Liver (tissue), 10 donors: Measurements from ENCODE around the gene NUDT14. TPM values are rescaled to one million over a fixed set of nuclear protein-coding genes. Genes with fewer than 3 reads are reported as not detected.

Source experiments
- DNase-seq: peaks from one replicate; pipeline ENCODE4 v3.0.0-alpha.2; 2017; ENCODE audit warnings: low spot score
- H3K27ac ChIP-seq, 2 donors: one replicate each; pipeline ENCODE4 v1.7.0; 2013; ENCODE audit warnings: inconsistent platforms in 2 of 2, low read length in 2 of 2, control low read depth in 1 of 2, low read depth in 1 of 2, mild to moderate bottlenecking in 1 of 2
- H3K27me3 ChIP-seq, 4 donors: one replicate each; pipeline versions ENCODE4 v1.6.1 to v1.7.0; 2013; ENCODE audit warnings: low read length in 3 of 4, inconsistent platforms in 1 of 4, mild to moderate bottlenecking in 1 of 4, moderate library complexity in 1 of 4; ENCODE audit not compliant: control insufficient read depth in 4 of 4, insufficient read depth in 4 of 4
- H3K36me3 ChIP-seq, 4 donors: one replicate each; pipeline versions ENCODE4 v1.6.1 to v1.7.0; 2013; ENCODE audit warnings: low read length in 3 of 4, mild to moderate bottlenecking in 3 of 4, low read depth in 1 of 4, moderate library complexity in 1 of 4; ENCODE audit not compliant: control insufficient read depth in 4 of 4, insufficient read depth in 3 of 4
- H3K4me1 ChIP-seq, 4 donors: one replicate each; pipeline versions ENCODE4 v1.6.1 to v1.7.0; 2013; ENCODE audit warnings: low read length in 3 of 4, mild to moderate bottlenecking in 3 of 4, moderate library complexity in 1 of 4; ENCODE audit not compliant: control insufficient read depth in 4 of 4, insufficient read depth in 4 of 4
- H3K4me3 ChIP-seq, 3 donors: one replicate each; pipeline versions ENCODE4 v1.6.1 to v1.7.0; 2013; ENCODE audit warnings: low read length in 3 of 3, control low read depth in 1 of 3, low read depth in 1 of 3, mild to moderate bottlenecking in 1 of 3
- H3K9ac ChIP-seq, 2 donors: one replicate each; pipeline ENCODE4 v1.7.0; 2013; ENCODE audit warnings: low read length in 2 of 2, mild to moderate bottlenecking in 2 of 2, moderate library complexity in 2 of 2, control low read depth in 1 of 2, low read depth in 1 of 2
- H3K9me3 ChIP-seq, 4 donors: one replicate each; pipeline versions ENCODE4 v1.6.1 to v1.7.0; 2013; ENCODE audit warnings: low read length in 3 of 4; ENCODE audit not compliant: control insufficient read depth in 4 of 4
- EGR1 ChIP-seq, 2 donors: IDR thresholded peaks; 2 replicates each; pipeline ENCODE4 v1.6.1; 2016 to 2018; ENCODE audit warnings: antibody characterized with exemption in 2 of 2, low read depth in 2 of 2
- HNF4A ChIP-seq, 2 donors: conservative IDR thresholded peaks; 2 replicates each; pipeline ENCODE4 v1.6.1; 2016; ENCODE audit warnings: antibody characterized with exemption in 2 of 2, mild to moderate bottlenecking in 2 of 2
- NR2F2 ChIP-seq: IDR thresholded peaks from 2 replicates; pipeline ENCODE4 v1.6.1; 2016; ENCODE audit warnings: antibody characterized with exemption
- RXRA ChIP-seq, 2 donors: IDR thresholded peaks; 2 replicates each; pipeline ENCODE4 v1.6.1; 2017 to 2018; ENCODE audit warnings: antibody characterized with exemption in 2 of 2, mild to moderate bottlenecking in 1 of 2
- SP1 ChIP-seq: IDR thresholded peaks from 2 replicates; pipeline ENCODE4 v1.6.1; 2018; ENCODE audit warnings: antibody characterized with exemption, mild to moderate bottlenecking
- ZBTB33 ChIP-seq: IDR thresholded peaks from 2 replicates; pipeline ENCODE4 v1.6.1; 2016; ENCODE audit warnings: antibody characterized with exemption
- WGBS: extraction: QIAGEN DNeasy Blood & Tissue Kit; methylation state at CpG from one replicate; pipeline ENCODE4 v1.1.7; 2013; 5-methylcytosine and 5-hydroxymethylcytosine counted together
- polyA plus RNA-seq, 2 donors: library from polyadenylated mRNA; stranded (reverse) in 1 of 2; unstranded in 1 of 2; fragments of 200-250 nt in 1 of 2; fragments of >200 nt in 1 of 2; fragmentation: Nextera tagmentation in 1 of 2; extraction: Ambion mirVana in 1 of 2; gene quantifications; one replicate each; pipeline versions ENCODE4 v1.2.1 to v1.2.3, GENCODE V29; 2013 to 2015
- small RNA-seq: library from RNA; depleted of rRNA; stranded (forward); fragments of <200 nt; gene quantifications from one replicate; pipeline ENCODE3, GENCODE V24; 2014
- total RNA-seq, 2 donors: library from RNA; depleted of rRNA; stranded (reverse); fragments of >200 nt; gene quantifications; one replicate each; pipeline ENCODE4 v1.2.3, GENCODE V29; 2014
- donor health status: healthy.
- donor health status: healthy.
- donor health status: healthy.
- donor health status: healthy.
- donor health status: healthy.

The NUDT14 gene
- total and polyA plus RNA-seq, 4 donors: 3.8 to 24.2 (median 8.0) TPM

- Histone ChIP-seq H3K4me1 (no peaks in the 10 kb centered on the region), H3K27me3 (peaks cover 0 to 4% (median under 1%) of the 10 kb centered on the region in 4 donors), H3K9me3 (peaks cover 4 to 18% (median 11%) of the 10 kb centered on the region in 4 donors), H3K4me3 (no peak overlapping the region), H3K36me3 (no peaks in the 10 kb centered on the region), H3K27ac (no peak overlapping the region), H3K9ac (no peak overlapping the region)
- 79% methylated on average over 5 of the region's 5 CpGs for WGBS
- no peak for TF ChIP-seq EGR1 (IDR thresholded peaks at IDR 0.05; ENCODE audit: low read depth in 2 of 2)
- TF ChIP-seq HNF4A (conservative IDR thresholded peaks at IDR 0.05): no peak
- no peak for TF ChIP-seq ZBTB33
- TF ChIP-seq RXRA (IDR thresholded peaks at IDR 0.05): no peak
- TF ChIP-seq NR2F2: no peak
- TF ChIP-seq SP1: no peak
- DNase-seq: no peak
These were observed 57.9 kb downstream of the NUDT14 start for GRCh38 chr14:105123064-105123665.

Small RNAs within 50 kb of the gene (small RNA-seq; reads per million reads assigned to genes)
- gene MIR6765: not detected

Other genes starting within 250 kb of the NUDT14 start
- gene AHNAK2, start 202.9 kb downstream of the NUDT14 start, total RNA-seq: 1 to 10 TPM in 1 of 2 donors, under 1 TPM in 1; 0.05 to 2.6 TPM
- 1 to 10 TPM in 1 of 2 donors, under 1 TPM in 1; 0.40 to 1.9 TPM for gene AHNAK2, start 202.9 kb downstream of the NUDT14 start, polyA plus RNA-seq
- 1 to 10 TPM in 1 of 2 donors, under 1 TPM in 1; 0.98 to 3.5 TPM for gene CLBA1, start 195.5 kb downstream of the NUDT14 start, total RNA-seq
- 1 to 10 TPM; 1.0 to 3.9 TPM for gene CLBA1, start 195.5 kb downstream of the NUDT14 start, polyA plus RNA-seq
- 10 to 100 TPM in 1 of 2 donors, 1 to 10 TPM in 1; 2.9 to 34.5 TPM for gene CDCA4, start 160.2 kb downstream of the NUDT14 start, total RNA-seq
- gene CDCA4, start 160.2 kb downstream of the NUDT14 start, polyA plus RNA-seq: 1 to 10 TPM; 1.2 to 2.5 TPM
- 1 to 10 TPM; 1.2 TPM for gene GPR132, start 115.9 kb downstream of the NUDT14 start, total RNA-seq
- gene GPR132, start 115.9 kb downstream of the NUDT14 start, polyA plus RNA-seq: under 1 TPM; 0.32 to 0.33 TPM
- gene JAG2, start 12.5 kb downstream of the NUDT14 start, total RNA-seq: 1 to 10 TPM in 1 of 2 donors, under 1 TPM in 1; 0.33 to 1.0 TPM
- gene JAG2, start 12.5 kb downstream of the NUDT14 start, polyA plus RNA-seq: under 1 TPM; 0.24 to 0.75 TPM
- gene BTBD6, start 67.2 kb upstream of the NUDT14 start, total RNA-seq: 10 to 100 TPM; 15.9 to 17.5 TPM
- 10 to 100 TPM in 1 of 2 donors, 1 to 10 TPM in 1; 5.8 to 18.1 TPM for gene BTBD6, start 67.2 kb upstream of the NUDT14 start, polyA plus RNA-seq
- 10 to 100 TPM; 13.0 to 24.1 TPM for gene BRF1, start 119.7 kb upstream of the NUDT14 start, total RNA-seq
- gene BRF1, start 119.7 kb upstream of the NUDT14 start, polyA plus RNA-seq: 1 to 10 TPM; 4.6 to 8.3 TPM
- 10 to 100 TPM; 10.2 to 21.9 TPM for gene PACS2, start 133.4 kb upstream of the NUDT14 start, total RNA-seq
- 1 to 10 TPM; 5.1 to 9.5 TPM for gene PACS2, start 133.4 kb upstream of the NUDT14 start, polyA plus RNA-seq
- gene TEX22, start 217.2 kb upstream of the NUDT14 start, total RNA-seq: under 1 TPM; 0.08 to 0.14 TPM
- gene TEX22, start 217.2 kb upstream of the NUDT14 start, polyA plus RNA-seq: under 1 TPM in 1 of 2 donors, not detected in 1; 0.02 TPM
- gene MTA1, start 238.5 kb upstream of the NUDT14 start, total RNA-seq: 10 to 100 TPM; 27.9 to 28.1 TPM
- 10 to 100 TPM in 1 of 2 donors, 1 to 10 TPM in 1; 3.7 to 14.0 TPM for gene MTA1, start 238.5 kb upstream of the NUDT14 start, polyA plus RNA-seq